Motor neuron (in vitro differentiated cells): ENCODE results near the gene BCORL1. TPM values are rescaled to one million over a fixed set of nuclear protein-coding genes. Genes with fewer than 3 reads are reported as not detected.

Source experiments
- ATAC-seq, 8 experiments: fragments of 200-7000 bp; cut with Tn5 transposase; replicated peaks in 6 of 8; 2 replicates each; pipeline ENCODE4 v1.8.0; 2021; ENCODE audit warnings: mild to moderate bottlenecking in 8 of 8, moderate library complexity in 8 of 8
- H3K27ac ChIP-seq, 2 donors: fragments of 250-450 bp; sonication (Bioruptor Pico); 2 replicates each; pipeline ENCODE4 v1.9.0; 2021; ENCODE audit warnings: antibody characterized with exemption in 2 of 2, mild to moderate bottlenecking in 2 of 2, moderate library complexity in 1 of 2
- H3K4me1 ChIP-seq, 2 donors: fragments of 250-450 bp; sonication (Bioruptor Pico); replicated peaks in 1 of 2; 2 replicates each; pipeline ENCODE4 v1.6.1; 2021; ENCODE audit warnings: antibody characterized with exemption in 2 of 2, mild to moderate bottlenecking in 2 of 2, moderate library complexity in 1 of 2
- H3K4me3 ChIP-seq, 5 donors: fragments of 250-450 bp; sonication (Bioruptor Pico); 2 replicates each; pipeline ENCODE4 v1.9.0; 2021; ENCODE audit warnings: antibody characterized with exemption in 5 of 5, mild to moderate bottlenecking in 5 of 5, moderate library complexity in 4 of 5
- WGBS, 10 experiments: fragments of 450-650 bp; shearing (Covaris generic); methylation state at CpG; one replicate each; pipeline ENCODE4 v1.0.0; 2022; 5-methylcytosine and 5-hydroxymethylcytosine counted together
- in situ Hi-C, 9 experiments: fragments of 400-800 bp; cut with MboI; loops; one replicate each; pipeline ENCODE4 v1.15.0; 2021; ENCODE audit warnings: low sequenced_read_pairs in 9 of 9, low pct_unique_long_range_greater_than_20kb in 2 of 9; ENCODE audit not compliant: unreplicated experiment in 9 of 9
- total RNA-seq, 8 experiments: library from RNA; unstranded; fragments of 300-600 nt; gene quantifications; 2 replicates each; pipeline versions ENCODE4 v1.2.3 to v1.2.4, GENCODE V29; 2022

The BCORL1 gene
- total RNA-seq, 8 experiments from 2014 or later: 1.7 to 13.3 (median 5.9) TPM

GRCh38 chrX:130083107-130083490 is 100.7 kb downstream of the BCORL1 start:
- in situ Hi-C loops: loop anchor here in 1 of 9 experiments (25.0 kb wide), 1 partner anchor 104 kb away; no protein-coding TSS in a partner anchor

GRCh38 chrX:130083656-130084382 is 101.4 kb downstream of the BCORL1 start:
- 66% methylated on average over 5 of the region's 15 CpGs; no CpG with 5 or more reads in 9 of the 10 experiments for WGBS, 10 experiments
- Histone ChIP-seq H3K27ac (no peak overlapping the region), H3K4me3 (no peak overlapping the region), H3K4me1 (peaks cover 0 to 15% of the 10 kb centered on the region in 2 donors)
- ATAC-seq: no peak
- in situ Hi-C loops: loop anchor here in 1 of 9 experiments (25.0 kb wide), 1 partner anchor 103 kb away; no protein-coding TSS in a partner anchor

More at GRCh38 chrX:130083107-130083490, 100.7 kb downstream of the BCORL1 start:
- Histone ChIP-seq H3K4me3 (no peak overlapping the region), H3K4me1 (peaks cover 0 to 15% of the 10 kb centered on the region in 2 donors), H3K27ac (no peak overlapping the region)
- WGBS, 10 experiments: no CpG with 5 or more reads among the region's 7 CpGs
- ATAC-seq: no peak

GRCh38 chrX:130084631-130085237 is 102.3 kb downstream of the BCORL1 start:
- in situ Hi-C loops: loop anchor here in 1 of 9 experiments (25.0 kb wide), 1 partner anchor 103 kb away; no protein-coding TSS in a partner anchor

GRCh38 chrX:130085551-130086446 is 103.4 kb downstream of the BCORL1 start:
- no peak overlapping the region for H3K27ac ChIP-seq
- no peak overlapping the region for H3K4me3 ChIP-seq
- 17 to 61% methylated on average over 1 to 5 of the region's 11 CpGs; no CpG with 5 or more reads in 8 of the 10 experiments for WGBS, 10 experiments
- ATAC-seq: no peak
- in situ Hi-C loops: loop anchor here in 1 of 9 experiments (25.0 kb wide), 1 partner anchor 102 kb away; no protein-coding TSS in a partner anchor
- peaks cover 0 to 15% of the 10 kb centered on the region in 2 donors for H3K4me1 ChIP-seq

More at GRCh38 chrX:130084631-130085237, 102.3 kb downstream of the BCORL1 start:
- ATAC-seq: no peak
- 62 to 80% methylated on average over 1 to 2 of the region's 9 CpGs; no CpG with 5 or more reads in 8 of the 10 experiments for WGBS, 10 experiments
- peaks cover 0 to 15% of the 10 kb centered on the region in 2 donors for H3K4me1 ChIP-seq
- no peak overlapping the region for H3K27ac ChIP-seq
- H3K4me3 ChIP-seq: no peak overlapping the region

- WGBS, 10 experiments: 45 to 48% methylated on average over 2 to 9 of the region's 13 CpGs; no CpG with 5 or more reads in 8 of the 10 experiments
- ATAC-seq: no peak
- Histone ChIP-seq H3K4me3 (no peak overlapping the region), H3K27ac (no peak overlapping the region), H3K4me1 (peaks cover 0 to 15% of the 10 kb centered on the region in 2 donors)
- in situ Hi-C loops: loop anchor here in 1 of 9 experiments (25.0 kb wide), 1 partner anchor 101 kb away; no protein-coding TSS in a partner anchor
These were observed 104.2 kb downstream of the BCORL1 start for GRCh38 chrX:130086447-130087206.

- Histone ChIP-seq H3K4me1 (peaks cover 0 to 9% of the 10 kb centered on the region in 2 donors), H3K4me3 (no peak overlapping the region), H3K27ac (no peak overlapping the region)
- WGBS, 10 experiments: 62% methylated on average over 3 of the region's 3 CpGs; no CpG with 5 or more reads in 9 of the 10 experiments
- no peak for ATAC-seq
- in situ Hi-C loops: loop anchor here in 1 of 9 experiments (25.0 kb wide), 1 partner anchor 97 kb away; no protein-coding TSS in a partner anchor
These were observed 107.9 kb downstream of the BCORL1 start for GRCh38 chrX:130090364-130090763.

GRCh38 chrX:130091980-130092522 is 109.6 kb downstream of the BCORL1 start:
- in situ Hi-C loops: loop anchor here in 1 of 9 experiments (25.0 kb wide), 1 partner anchor 95 kb away; no protein-coding TSS in a partner anchor
- WGBS, 10 experiments: 30 to 100% (median 80%) methylated on average over 1 to 2 of the region's 10 CpGs; no CpG with 5 or more reads in 7 of the 10 experiments
- Histone ChIP-seq H3K4me1 (peaks cover 0 to 4% of the 10 kb centered on the region in 2 donors), H3K4me3 (no peak overlapping the region), H3K27ac (no peak overlapping the region)
- peak in 5 of 8 experiments; percentile 46 to 82 (median 62) for ATAC-seq

GRCh38 chrX:130093271-130093670 is 110.8 kb downstream of the BCORL1 start:
- WGBS, 10 experiments: 75 to 80% methylated on average over 1 of the region's 2 CpGs; no CpG with 5 or more reads in 8 of the 10 experiments
- in situ Hi-C loops: loop anchor here in 1 of 9 experiments (25.0 kb wide), 1 partner anchor 94 kb away; no protein-coding TSS in a partner anchor
- no peak for ATAC-seq

GRCh38 chrX:130094696-130095095 is 112.3 kb downstream of the BCORL1 start:
- no peak for ATAC-seq
- peaks cover 2 to 10% of the 10 kb centered on the region in 2 donors for H3K4me1 ChIP-seq
- in situ Hi-C loops: loop anchor here in 1 of 9 experiments (25.0 kb wide), 1 partner anchor 93 kb away; no protein-coding TSS in a partner anchor
- no CpG with 5 or more reads among the region's 8 CpGs for WGBS, 10 experiments
- H3K27ac ChIP-seq: no peak overlapping the region
- H3K4me3 ChIP-seq: no peak overlapping the region

More at GRCh38 chrX:130093271-130093670, 110.8 kb downstream of the BCORL1 start:
- Histone ChIP-seq H3K4me3 (no peak overlapping the region), H3K4me1 (peaks cover 2 to 9% of the 10 kb centered on the region in 2 donors), H3K27ac (no peak overlapping the region)

- WGBS, 10 experiments: 36 to 80% (median 60%) methylated on average over 1 to 4 of the region's 6 CpGs; no CpG with 5 or more reads in 7 of the 10 experiments
- no peak for ATAC-seq
- H3K4me3 ChIP-seq: no peak overlapping the region
- in situ Hi-C loops: loop anchor here in 1 of 9 experiments (25.0 kb wide), 1 partner anchor 92 kb away; no protein-coding TSS in a partner anchor
- no peak overlapping the region for H3K27ac ChIP-seq
- peaks cover 2 to 10% of the 10 kb centered on the region in 2 donors for H3K4me1 ChIP-seq
These were observed 113.0 kb downstream of the BCORL1 start for GRCh38 chrX:130095249-130096030.
